ENCODE measurements around the gene TMEM116.
"Not testable (repeated sequence)": the region's sequence is repeated elsewhere in the genome, so short reads cannot be mapped to it uniquely, and the experiment has no call there.

TMEM116 gene

DNA sequence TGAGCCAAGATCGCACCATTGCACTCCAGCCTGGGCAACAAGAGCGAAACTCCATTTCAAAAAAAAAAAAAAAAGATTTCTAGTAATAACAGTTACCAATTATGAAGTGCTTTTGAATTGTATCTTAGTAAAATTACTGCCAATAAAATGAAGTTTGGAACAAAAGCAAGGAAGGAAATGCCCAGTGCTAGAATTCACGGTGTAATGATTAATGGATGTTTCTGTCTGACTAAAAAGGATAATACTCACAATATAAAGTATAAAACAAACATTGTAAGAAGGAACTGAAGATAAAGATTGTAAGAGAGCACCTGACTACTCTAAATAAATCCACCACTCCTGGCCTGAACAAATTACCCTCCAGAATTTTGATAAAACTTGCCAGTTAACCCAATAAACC is 4.0 kb downstream of the TMEM116 start:
- no peak for DNase-seq

DNA sequence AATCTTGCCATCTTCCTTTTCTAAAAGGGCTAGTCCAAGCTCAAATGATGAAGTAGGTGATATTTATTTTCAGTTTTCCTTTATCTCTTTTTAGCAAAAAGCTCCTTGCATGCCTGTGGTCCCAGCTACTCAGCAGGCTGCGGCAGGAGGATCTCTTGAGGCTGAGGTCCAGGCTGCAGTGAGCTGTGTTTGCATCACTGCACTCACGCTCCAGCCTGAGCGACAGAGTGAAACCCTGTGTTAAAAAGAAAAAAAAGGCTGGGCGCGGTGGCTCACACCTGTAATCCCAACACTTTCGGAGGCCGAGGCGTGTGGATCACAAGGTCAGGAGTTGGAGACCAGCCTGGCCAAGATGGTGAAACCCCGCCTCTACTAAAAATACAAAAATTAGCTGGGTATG is 5.0 kb downstream of the TMEM116 start:
- DNase-seq: no peak

DNA sequence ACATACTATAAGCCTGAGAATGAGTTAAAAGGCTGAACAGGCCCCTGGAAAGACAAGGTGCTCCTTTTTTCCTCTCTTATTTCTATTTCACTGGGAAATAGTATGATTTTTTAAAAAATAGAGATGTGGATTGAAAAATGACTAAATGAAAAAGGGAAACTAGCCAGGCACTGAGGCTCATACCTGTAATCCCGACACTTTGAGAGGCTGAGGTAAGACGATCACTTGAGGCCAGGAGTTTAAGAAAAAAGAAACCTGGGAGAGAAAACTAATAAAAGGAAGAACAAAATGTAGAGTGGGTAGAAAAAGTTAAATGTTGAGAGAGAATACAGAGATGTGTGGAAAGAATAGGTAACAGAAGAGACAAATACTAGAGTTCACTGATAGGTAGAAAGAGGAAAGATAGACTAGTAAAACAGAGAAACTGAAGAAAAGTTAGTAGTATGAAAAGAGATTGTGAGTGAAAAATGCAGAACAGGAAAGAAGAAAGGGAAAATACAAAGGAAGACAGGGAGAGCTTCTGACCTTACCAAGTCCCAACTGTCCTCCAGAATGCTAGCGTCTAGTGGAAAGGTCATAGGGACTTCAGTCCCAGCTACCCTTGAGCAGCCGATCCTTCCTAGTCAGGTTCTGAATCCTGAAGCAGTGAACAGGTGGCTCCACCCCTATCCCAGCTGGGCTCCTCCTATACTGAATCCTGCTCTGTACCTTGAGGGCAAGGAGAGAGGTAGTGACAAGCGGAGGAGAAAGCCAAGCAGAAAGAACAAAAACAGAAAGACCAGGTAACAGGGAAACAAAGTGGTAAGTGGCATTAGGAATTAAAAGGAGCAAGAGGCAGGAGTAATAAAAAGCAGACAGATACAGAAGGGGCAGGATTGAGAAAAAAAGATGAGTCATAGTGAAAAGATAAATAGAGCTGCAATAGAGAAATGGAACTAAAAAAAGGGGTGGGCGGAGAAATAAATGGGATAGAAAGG is 7.3 kb downstream of the TMEM116 start:
- DNase-seq: no peak

DNA sequence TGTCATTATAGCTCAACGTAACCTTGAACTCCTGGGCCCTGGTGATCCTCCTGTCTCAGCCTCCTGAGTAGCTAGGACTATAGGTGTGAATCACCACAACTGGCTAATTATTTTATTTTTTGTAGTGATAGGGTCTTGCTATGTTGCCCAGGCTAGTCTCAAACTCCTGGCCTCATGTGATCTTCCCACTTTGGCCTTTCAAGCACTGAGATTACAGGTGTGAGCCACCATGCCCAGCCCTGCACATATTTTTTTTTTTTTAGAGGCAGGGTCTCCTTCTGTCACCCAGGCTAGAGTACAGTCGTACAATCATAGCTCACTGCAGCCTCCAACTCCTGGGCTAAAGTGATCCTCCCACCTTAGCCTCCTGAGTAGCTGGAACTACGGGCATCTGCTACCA is 8.9 kb downstream of the TMEM116 start:
- DNase-seq: no peak

DNA sequence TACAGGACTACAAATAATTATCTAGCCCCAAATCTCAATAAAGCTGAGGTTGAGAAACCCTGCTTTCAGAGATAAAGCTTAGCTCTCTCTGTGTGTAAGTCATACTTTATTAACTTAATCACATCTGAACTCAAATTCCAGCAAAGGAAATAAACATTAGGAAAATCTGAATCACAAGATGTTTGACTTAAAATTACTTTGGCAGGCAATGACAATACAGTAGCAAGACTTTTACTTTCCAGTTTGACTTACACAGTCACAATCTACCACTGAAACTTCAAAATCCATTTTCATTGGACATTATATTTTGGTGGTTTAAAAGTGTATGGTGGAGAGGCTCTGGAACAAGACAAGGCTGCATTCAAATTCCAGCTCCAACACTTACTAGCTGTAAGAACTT is 11.4 kb downstream of the TMEM116 start:
- DNase-seq: no peak

DNA sequence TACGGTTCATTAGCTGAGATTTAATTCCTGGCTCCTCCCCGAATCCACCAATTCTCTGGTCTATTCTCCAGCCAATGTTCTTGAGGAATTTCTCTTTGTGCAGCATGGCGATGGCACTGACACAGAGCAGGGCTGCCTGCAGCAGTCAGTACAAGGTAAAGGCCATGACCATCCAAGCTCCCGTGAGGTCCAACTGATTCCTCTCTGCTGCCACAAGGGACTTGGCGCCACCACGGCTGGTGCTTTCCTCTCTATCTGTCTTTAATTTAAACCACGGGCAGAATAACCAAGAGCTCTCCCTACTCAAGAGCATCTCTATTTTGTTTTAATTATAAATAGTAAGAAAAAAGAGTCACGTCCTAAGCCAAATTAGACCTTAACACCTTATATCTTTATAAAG is 12.1 kb downstream of the TMEM116 start:
- DNase-seq: no peak

DNA sequence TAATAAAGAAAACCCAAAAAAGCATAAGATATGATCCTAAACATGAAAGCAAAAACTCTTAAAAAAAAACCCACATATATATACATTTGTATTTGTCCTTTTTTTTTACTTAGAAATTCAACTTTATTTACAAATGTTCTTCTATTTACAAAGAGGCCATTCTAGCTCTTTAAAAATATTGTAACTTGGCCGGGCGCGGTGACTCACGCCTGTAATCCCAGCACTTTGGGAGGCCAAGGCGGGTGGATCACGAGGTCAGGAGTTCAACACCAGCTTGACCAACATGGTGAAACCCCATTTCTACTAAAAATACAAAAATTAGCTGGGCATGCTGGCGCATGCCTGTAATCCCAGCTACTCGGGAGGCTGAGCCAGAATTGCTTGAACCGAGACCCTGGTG is 13.8 kb downstream of the TMEM116 start:
- not testable (repeated sequence) for DNase-seq

DNA sequence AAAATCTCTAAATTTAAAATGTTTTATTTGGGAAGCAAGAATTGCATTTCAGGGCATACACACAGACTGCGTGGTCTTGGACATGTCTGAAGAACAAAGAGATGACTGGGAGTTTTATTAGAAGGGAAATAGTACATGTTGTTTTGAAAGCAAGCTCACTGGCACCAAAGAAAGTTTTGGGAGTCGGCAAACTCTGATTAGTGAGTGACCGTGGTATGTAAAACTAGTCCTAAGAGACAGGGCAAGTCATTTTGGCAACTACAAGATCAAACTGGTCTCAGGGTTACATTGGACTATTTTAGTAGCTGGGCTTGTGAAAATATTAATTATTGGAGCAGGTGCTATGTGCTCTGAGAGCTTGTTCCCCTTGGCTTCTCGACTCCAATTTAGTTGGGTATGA is 14.9 kb downstream of the TMEM116 start:
- no peak for DNase-seq

DNA sequence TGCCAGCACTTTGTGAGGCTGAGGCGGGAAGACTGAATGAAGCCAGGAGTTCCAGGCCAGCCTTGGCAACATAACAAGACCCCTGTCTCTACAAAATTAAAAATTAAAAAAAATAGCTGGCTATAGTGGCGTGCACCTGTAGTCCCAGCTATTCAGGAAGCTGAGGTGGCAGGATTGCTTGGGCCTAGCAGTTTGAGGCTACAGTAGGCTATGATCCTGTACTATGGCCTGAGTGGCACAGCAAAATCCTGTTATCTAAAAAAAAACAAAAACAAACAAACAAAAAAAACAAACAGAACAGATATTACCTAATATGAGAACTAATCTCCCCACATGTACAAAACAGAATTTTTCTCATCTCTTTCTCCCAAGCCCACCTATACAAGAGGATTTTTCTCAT is 15.7 kb downstream of the TMEM116 start:
- no peak for DNase-seq

DNA sequence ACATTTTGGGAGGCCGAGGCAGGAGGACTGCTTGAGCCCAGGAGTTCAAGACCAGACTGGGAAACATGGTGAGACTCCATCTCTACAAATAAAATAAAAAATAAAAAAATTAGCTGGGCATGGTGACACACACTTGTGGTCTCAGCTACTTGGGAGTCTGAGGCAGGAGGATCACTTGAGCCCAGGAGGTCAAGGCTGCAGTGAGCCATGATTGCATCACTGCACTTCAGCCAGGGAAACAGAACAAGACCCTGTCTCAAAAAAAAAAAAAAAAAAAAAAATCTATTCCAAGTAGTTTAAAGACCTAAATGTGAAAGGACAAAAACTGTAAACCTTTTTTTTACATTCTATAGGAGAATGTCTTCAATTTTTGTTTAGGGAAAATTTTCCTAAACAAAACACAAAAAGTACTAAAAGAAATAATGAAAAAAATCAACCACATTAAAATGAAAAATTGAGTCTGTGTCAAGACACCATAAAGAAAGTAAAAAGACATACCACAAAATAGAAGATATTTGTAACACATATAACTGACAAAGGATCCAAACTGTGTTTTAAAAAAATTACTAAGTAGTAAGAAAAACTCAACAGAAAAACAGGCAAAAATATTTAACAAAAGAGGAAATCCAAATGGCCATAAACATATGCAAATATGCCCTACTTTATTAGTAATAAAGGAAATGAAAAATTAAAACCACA is 17.0 kb downstream of the TMEM116 start:
- DNase-seq: no peak

DNA sequence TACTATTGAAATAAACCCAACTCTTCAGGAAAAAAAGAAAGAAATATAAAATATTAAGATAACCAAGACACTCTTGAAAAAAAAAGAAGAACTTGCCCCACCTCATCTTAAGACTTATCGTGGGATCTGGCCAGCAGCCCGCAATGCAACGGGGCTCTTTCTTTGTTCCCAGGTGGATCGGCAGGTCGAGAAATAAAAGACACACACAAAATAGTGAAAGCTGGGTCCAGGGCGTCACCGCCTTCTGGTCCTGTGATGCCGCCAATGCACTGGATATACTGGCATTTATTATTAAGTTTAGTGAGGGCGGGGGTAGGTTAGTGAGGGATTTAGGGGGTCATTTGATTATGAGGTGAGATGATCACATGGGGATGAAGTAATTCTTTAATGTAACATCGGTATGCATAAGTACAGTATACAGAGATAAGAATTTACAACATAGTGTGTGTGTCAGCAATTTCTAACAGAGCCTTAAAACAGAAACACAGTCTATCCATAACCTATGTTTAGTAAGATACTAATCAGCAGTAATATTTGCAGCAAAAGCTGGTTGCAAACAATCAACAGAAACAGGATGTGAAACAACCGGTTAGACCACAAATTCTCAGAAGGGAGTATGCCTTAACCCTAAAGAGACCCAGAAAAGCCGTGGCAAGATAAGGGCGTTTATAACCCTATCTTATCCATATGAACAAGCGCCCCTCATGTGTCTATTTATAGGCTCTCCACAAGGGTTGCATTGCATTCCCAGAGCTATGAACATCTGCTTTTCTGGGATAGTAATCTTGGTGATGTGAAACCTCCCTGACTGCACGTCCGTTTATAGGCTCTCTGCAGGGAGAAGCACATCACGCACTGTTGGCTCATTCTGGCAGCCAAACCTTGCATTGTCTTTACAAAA is 18.5 kb downstream of the TMEM116 start:
- DNase-seq: not testable (repeated sequence)

DNA sequence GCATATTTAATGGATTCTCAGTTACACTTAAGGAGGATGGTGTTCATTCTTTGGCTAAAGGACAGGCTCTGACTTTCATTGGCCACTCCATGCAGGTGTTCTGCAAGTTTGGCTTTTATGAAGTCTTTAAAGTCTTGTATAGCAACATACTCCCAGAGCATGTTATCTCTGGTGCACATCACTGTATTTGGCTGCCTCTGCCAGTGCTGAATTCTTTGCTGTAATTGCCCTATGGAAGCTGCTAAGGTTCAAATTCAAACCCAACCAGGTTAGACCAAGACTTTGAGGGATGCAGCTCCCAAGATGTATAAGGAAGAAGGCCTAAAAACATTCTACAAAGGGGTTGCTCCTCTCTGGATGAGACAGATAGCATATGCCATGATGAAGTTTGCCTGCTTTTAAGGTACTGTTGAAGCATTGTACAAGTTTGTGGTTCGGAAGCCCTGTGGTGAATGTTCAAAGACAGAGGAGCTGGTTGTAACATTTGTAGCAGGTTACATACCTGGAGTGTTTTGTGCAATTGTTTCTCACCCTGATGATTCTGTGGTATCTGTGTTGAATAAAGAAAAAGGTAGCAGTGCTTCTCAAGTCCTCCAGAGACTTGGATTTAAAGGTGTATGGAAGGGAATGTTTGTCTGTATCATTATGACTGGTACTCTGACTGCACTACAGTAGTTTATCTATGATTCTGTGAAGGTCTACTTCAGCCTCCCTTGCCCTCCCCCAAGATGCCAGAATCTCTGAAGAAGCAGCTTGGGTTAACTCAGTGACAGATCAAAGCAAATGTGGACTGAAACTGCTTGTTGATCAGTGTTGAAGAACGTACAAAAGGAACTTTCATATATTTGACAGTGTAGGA is 19.4 kb downstream of the TMEM116 start:
- DNase-seq: no peak

DNA sequence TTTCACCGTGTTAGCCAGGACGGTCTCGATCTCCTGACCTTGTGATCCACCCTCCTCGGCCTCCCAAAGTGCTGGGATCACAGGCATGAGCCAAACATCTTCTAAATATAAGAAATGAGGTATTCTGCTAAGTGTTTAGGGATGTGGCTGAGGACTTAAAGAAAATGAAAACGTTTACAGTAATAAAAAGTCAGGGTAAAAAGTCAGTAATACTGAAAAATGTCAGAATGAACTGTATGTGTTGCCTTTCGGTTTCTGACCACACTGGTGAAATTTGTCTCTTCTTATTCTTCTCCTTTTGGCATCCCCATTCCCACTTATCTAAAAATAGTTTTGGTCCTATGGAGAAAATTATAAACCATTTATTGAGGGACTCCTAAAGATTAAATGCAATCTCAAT is 20.5 kb downstream of the TMEM116 start:
- DNase-seq: no peak

DNA sequence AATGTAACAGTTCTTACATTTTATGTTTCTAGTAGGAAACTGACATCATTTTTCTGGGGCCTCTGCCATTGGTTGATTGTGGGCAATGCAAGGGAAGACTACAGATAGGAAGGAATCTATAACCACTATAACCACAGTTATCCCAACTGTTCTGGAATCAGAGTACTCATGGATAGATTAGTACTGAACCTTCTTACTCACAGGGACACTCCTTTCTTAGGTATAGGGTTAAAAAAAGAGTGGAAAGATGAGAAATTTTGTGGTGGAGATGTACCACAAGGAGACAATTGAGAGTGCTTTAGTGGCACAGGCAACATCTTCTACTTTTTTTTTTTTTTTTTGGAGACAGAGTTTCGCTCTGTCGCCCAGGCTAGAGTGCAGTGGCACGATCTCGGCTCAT is 21.0 kb downstream of the TMEM116 start:
- no peak for DNase-seq

DNA sequence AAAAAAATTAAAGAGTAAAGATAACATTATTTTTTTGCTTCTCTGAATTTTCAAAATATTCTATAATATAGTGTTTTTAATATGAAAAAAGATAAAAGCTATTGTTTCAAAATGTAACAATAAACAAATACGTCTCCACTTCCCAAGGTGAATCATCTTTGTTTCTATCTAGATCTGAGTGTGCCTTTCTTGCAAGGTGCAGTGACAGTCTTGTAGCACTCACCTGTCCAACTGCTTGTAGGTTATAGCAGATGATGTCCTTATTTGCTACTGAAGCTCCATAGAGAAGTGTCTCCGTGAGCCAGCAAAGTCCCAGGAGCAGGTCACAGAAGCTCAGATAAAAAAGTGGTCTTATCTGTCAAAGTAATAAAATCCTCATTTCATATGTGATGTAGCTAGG is 21.4 kb downstream of the TMEM116 start:
- DNase-seq: no peak

DNA sequence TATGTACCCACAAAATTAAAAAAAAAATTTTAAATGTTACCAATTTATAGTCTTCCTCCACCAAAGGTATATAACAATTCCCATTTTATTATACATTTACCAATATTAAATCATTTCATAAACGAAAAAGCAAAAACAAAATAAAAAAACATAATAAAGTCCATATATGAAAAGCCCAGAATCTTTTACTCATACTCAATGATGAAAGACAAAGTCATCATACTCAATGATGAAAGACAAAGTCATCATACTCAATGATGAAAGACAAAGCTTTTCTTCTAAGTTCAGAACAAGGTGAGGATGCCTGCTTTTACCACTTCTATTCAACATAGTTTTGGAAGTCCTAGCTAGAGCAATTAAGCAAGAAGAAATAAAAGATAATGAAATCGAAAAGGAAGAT is 28.1 kb downstream of the TMEM116 start:
- DNase-seq: no peak

DNA sequence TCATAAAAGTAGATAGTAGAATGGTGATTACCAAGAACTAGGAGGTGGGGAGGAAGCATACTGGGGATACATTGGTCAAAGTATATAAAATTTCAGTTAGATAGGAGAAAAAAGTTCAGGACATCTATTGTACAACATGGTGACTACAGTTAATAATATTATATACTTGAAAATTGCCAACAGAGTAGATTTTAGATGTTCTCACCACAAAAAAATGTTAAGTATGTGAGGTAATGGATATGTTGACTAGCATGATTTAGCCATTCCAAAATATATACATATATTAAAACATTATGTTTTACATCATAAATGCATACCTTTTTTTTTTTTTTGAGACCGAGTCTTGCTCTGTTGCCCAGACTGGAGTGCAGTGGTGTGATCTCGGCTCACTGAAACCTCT is 31.0 kb downstream of the TMEM116 start:
- no peak for DNase-seq

DNA sequence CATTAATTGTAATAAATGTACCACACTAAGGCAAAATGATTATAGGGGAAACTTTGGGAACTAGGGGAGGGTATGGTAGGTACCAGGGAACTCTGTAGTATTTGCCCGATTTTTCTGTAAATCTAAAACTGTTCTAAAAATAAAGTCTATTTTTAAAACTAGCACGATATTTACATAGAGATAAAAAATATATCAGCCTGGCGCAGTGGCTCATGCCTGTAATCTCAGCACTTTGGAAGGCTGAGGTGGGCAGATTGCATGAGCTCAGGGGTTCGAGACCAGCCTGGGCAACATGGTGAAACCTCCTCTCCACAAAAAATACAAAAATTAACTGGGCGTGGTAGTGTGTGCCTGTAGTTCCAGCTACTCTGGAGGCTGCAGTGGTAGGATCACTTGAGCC is 32.4 kb downstream of the TMEM116 start:
- no peak for DNase-seq

DNA sequence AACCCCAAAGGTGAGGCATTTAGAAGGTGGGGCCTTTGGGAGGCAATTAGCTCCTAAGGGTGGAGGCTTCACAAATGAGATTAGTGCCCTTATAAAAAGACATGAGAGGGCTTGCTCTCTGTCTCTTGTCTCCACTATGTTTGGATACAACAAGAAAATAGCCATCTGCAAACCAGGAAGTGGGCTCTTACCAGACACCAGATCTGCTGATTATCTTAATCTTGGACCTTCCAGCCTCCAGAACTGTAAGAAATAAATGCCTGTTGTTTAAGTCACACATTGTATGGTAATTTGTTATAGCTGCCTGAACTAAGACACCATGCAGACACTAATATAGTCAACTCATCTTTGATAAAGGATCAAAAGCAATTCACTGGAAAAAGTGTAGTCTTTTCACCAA is 34.4 kb downstream of the TMEM116 start:
- no peak for DNase-seq

DNA sequence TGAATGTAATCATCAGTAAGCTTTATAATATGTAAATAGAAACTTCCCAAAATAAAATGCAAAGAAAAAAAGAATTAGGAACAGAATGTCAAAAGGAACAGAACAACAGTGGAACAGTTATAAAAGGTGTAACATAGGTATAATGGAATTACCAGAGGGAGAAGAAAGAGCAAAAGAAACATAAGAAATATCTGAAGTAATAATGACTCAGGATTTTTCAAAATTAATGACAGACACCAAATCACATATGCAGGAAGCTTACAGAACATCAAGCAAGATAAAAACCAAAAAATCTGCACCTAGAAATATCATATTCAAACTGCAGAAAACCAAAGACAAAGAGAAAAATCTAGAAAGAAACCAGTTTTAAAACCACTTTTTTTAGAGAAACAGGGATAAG is 36.1 kb downstream of the TMEM116 start:
- no peak for DNase-seq

DNA sequence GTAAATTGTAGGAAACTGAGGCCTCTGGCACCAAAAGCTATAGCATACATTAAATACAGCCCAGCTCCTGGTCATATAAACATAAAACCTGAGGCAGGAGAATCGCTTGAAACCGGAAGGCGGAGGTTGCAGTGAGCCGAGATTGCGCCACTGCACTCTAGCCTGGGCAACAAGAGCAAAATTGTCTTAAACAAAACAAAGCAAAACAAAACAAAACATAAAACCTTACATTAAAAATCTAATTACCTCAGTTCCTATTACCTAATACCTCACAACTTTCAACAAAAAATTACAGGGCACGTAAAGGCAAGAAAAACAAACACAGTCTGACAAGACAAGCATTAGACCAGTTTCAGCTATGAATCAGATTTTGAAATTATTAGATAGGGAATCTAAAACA is 36.7 kb downstream of the TMEM116 start:
- DNase-seq: no peak

All from stimulated activated CD8-positive, alpha-beta memory T cell treated with anti-CD3 and anti-CD28 coated beads, Interleukin-4, amount 100 ng/mL, for 48 hours (primary cell).